HG02884 (cell line): ENCODE measurements around the gene TBXA2R.
A peak's percentile ranks its signal among the peaks of the same experiment; 100 is the strongest.

Source experiments
- ATAC-seq: cut with Tn5 transposase; IDR thresholded peaks from one replicate; pipeline ENCODE4 v1.9.1; 2021; ENCODE audit warnings: mild to moderate bottlenecking, moderate library complexity; ENCODE audit not compliant: unreplicated experiment

TBXA2R gene

DNA sequence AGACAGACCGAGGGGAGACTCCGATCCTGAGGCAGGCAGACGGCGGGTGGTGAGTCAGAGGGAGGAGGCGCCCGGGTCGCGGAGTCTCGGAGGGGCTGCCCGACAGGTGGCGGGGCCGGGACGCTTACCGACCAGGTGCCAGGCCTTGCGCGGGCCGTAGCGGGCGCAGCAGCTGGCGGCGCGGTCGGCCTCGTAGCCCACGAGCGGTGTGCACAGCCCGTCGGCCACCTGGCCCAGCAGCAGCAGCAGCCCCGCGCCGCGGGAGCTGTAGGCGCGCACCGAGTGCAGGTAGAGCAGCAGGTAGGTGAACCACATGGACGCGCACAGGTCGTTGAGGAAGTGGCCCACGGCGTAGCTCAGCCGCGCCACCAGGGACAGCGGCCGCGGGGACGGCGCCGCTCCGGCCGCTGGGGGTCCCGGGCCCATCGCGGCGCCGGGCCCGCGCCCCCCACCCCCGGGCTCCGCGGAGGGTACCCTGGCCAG, 49.7 kb downstream of the TBXA2R start:
- peak; percentile 22 for ATAC-seq

DNA sequence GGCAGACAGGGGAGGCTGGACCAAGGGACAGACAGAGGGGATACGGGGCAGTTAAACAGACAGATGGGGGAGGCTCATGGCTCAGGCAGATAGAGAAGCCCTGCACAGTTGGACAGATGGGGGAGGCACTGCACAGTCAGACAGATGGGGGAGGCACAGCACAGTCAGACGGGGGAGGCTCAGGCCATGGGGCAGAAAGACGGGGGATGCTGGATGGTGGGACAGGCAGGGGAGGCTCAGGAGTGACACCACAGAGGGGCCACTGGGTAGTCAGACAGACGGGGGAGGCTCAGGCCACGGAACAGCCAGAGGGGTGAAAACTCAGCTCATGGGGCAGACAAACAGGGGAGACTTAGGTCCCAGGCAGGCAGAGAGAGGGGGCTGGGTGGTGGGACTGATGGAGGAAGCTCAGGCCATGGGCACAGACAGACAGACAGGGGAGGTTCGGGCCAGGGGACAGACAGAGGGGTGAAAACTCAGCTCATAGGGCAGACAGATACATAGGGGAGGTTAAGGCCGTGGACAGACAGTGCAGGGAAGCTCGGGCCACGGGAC, 50.2 kb downstream of the TBXA2R start:
- ATAC-seq = no peak

DNA sequence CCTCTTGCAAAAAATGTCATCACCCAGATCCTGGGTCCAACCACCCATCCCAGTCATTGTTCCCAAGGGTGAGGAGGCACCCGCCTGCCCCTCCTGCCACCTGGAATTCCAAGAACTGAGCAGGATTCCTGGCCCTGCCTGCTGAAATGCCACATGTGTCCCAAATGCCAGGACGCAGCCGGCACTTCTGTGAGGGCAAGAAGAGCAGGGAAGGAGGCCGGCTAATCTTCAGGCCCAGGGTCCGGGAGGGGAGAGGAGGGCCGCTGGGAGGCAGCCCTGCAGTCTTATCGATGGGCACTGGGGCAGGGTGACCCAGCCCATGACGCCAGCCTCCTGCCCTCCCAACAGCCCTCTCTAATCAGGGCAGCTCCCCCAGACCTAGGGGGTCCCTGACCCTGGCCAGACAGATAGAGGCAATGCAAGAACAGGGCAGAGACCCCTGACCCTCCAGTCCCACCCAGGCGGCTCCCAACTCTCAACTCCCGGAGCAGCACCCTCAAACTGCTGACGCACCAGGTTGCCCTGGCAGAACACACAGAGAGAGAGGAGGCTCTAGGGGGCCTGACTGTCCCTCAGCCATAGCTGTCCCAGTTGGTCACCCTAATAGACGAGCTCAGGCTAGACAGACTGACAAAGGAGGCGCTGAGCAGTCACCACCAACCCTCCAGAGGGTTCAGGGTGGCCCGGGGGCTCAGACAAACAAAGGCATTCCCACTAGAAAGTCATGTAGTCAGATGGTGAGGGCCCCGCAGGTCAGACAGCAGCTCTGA, 50.8 kb downstream of the TBXA2R start:
- no peak for ATAC-seq

DNA sequence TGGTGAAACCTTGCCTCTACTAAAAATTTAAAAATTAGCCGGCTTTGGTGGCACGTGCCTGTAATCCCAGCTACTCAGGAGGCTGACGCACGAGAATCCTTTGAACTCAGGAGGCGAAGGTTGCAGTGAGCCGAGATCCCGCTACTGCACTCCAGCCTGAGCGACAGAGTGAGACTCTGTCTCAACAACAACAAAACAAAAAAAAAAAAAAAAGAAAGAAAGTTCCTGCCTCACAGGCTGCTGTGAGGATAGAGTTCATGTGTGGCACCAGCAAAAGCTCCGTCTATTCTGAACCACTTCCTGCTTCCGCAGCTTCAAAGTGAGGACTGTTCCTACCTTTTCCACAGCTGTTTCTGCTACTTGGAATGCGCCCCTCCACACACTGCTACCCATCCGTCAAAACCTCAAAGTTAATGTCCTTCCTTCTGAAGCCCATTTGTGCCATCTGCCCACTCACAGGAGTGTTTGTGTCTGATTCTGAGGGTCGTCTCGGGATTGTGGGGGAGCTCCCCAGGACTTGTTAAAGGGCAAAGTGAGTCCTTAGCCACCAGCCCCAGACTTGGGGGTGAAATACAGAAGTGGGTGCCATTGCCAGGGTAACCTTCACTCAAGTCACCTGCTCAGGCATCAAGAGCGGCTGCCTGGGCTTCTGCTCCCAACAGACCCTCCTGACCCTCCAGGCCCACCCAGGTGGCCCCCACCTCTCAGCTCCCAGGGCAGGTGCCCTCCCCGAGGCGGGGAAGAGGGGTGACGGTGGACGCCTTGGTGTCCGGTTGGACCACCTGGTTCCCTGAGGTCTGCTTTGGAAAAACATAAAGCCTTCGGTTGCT, 52.2 kb downstream of the TBXA2R start:
- no peak for ATAC-seq

DNA sequence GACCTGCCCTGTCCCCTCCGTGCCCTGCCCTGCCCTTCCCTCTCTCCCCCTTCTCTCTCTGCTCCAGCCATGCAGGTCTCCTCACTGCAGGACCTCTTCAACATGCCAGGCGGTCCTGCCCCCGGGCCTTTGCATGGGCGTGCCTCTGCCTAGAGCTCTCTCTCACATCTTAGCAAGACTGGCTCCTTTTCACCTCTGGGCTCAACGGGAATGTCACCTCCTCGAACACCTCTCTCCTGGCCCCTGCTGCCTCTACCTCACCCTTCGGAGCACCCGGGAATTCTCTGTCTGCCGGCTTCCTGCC, 54.9 kb downstream of the TBXA2R start:
- no peak for ATAC-seq

DNA sequence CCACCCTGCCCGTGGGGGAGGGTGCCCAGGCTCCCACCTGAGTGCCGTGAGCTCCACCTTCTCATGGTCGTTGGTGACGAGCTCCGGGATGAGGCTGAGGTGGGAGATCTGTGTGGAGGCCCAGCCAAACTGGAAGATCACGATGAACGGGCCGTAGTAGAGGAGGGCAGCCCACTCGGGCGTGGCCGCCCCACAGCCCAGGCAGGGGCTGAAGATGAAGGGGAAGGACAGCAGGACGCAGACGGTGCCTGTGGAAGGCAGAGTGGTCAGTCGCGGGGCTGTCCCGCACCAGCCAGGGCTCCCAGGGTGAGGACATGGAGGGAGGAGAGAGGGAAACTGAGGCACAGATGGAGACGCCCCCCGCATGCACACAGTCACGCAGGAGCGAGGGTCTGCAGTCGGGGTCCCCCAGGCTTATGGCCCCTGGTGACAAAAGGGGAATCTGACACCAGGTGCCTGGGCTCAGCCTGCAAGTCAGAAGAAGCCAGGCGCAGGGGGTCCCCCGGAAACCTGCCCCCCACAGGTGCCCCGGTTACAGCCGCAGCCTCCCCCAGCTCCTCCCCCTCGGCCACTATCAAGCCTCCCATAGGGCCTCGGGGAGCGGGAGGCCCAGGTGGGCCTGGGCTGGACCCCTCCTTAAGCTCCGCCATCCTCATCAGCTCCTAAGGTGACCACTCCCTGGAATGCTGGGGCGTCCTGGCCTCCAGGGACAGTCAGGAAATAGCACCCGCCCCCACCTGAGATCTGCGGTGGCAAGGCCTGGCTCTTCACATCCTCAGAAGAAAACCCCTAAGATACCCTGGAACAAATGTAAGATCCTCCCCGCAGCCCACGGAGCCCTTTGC, 55.5 kb downstream of the TBXA2R start:
- no peak for ATAC-seq

DNA sequence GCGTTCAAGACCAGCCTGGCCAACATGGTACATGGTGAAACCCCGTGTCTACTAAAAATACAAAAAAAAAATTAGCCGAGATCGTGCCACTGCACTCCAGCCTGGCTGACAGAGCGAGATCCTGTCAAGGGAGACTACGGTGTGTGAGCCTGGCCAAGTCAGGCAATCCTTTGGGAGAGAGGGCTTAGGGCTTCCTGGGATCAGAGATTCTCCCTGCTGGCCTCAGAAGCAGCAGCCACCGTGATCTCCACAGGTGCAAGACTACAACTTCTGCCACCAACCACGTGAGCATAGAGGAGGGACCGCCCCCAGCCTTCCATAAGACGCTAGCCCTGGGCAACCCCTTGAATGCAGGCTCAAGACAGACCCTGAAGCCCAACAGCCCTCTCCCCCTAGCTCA, 56.9 kb downstream of the TBXA2R start:
- no peak for ATAC-seq

DNA sequence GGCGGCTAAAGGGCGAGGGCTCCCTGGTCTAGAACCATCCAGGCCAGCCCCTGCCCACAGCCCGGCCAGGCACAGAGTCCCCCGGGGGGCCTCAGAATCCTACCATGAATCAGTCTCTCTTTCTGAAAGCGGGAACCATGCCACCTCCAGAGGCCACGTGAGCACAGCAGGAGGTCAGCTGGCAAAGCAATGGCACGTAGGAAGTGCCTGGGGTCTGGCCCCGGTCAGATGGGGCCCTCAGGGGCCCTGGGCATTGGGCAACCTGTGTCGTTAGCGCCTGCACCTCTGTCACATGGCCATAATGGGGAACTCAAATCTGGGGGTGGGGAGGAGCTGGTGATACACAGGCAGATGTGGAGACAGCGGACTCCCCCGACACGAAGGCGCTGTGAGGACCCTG, 58.1 kb downstream of the TBXA2R start:
- no peak for ATAC-seq

DNA sequence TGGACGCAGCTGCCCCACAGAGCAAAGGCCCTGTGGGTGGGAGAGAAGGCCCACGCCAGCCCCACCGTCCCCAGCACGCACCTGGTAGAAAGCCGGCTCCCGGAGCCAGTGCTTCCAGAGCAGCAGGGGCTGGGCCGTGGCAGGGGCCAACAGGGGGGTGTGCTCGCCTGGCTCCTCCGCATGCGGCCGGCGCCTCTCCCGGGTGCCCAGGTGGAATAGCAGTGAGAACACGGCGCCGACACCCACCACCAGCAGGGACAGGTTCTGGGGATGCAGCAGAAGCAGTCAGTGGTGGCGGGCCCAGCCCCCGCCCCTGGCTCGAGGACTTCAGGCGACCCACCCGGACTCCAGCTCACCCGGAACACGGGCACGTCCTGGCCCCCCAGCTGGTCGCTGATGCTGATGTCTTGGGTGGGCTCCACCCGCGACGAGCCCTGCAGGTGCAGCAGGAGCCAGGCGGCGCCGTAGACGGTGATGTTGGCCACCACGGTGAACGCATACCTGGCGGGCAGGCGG, 58.9 kb downstream of the TBXA2R start:
- no peak for ATAC-seq

DNA sequence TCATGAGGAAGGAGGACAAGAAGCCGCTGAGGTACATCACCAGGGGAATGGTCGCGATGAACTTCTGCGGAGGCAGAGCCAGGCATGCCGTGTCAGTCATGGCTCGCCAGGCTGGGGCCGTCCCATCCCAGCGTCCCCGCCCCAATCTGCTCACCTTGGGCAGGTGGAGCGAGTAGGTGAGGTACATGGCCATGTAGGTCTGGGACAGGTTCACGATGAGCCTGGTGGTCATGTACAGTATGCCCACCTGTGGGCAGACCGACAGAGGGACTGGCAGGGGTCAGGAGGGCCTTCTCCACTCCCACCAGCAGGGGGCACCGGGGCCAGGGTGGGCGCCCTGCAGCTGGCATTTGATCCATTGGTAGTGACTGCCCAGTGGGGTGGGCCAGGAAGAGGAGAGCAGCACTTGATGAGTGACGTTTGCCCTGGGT, 59.4 kb downstream of the TBXA2R start:
- ATAC-seq = no peak

DNA sequence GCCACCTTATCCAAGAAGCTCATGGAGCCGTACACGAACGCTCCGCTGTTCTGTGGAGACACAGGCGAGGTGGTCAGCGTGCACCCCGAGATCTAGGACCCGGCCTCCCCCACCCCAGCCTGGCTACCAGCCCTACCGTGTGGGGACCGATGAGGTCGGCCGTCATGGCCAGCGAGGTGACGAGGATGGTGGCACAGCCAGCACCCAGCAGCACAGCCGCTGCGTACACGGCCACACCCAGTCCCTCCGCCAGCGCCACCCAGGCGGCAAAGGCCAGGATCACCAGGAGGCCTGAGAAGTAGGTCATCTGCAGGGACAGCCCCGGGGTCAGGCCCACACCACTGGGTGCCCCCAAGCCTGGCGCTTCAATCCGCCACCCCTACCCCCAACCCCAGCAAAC, 60.6 kb downstream of the TBXA2R start:
- no peak for ATAC-seq

DNA sequence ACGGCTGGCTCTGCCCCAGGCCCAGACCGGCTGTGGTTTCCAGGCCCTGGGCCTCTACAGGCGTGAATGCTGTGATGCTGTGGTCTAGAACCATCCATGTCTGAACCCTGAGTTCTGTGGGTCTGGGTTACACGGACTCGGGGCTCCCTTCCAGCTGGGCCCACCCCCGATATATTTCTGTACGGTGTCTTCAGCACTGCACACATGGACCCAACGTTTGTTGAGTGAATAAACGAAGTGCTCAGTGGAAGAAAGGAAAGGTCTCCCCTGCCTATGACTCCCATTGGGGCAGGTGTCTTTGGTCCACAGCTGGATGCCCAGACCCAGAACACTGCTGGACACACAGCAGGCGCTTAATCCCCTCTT, 61.0 kb downstream of the TBXA2R start:
- ATAC-seq = no peak

DNA sequence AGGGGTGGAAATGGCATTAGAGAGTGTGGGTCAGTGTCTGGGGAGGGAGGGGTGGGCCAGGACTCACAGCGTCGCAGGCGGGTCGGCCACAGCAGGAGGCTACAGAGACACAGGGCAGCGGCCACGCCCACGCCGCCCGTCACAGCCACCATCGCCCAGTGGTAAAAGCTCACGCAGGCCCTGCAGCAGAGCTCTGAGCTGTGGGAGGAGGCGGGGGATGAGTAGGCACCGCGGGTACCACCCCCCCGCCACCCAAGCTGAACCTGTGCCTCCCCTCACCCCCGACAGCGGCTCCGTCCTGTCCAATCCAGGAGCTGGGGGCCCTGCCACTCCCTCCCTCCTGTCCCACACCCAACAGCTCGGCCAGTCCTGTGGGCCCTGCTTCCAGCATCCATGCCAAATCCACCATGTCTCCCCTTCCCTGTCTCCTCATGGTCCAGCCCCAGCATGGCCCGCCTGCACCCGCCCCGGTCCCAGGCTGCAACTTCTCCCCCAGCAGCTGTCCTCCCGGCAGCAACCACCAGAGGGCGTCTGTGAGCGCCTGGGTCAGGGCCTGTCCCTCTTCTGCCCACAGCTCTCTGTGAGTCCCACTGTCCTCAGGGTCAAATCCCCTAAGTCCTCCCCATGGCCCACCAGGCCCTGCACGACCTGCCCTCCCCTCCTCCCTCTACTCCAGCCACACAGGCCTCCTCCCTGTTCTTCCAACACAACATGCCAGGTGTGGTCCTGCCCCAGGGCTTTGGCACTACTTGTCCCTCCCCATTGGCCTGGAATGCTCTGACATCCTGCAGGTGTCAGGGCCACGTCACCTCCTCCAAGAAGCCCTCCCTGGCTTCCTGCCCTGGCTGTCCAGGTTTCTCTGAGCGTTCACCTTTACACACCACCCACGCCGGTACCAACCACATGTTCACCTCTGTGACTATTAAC, 61.7 kb downstream of the TBXA2R start:
- no peak for ATAC-seq
